GM12891 (cell line): ENCODE data around the gene LILRB4.

Experiments used
- POLR2A ChIP-seq: IDR thresholded peaks from 2 replicates; pipeline ENCODE4 v1.6.1; 2011; ENCODE audit warnings: low read depth, low read length, control low read depth
- POLR2AphosphoS5 ChIP-seq: IDR thresholded peaks from 2 replicates; pipeline ENCODE4 v1.6.1; 2011; ENCODE audit warnings: low read depth, low read length, control low read depth

DNA sequence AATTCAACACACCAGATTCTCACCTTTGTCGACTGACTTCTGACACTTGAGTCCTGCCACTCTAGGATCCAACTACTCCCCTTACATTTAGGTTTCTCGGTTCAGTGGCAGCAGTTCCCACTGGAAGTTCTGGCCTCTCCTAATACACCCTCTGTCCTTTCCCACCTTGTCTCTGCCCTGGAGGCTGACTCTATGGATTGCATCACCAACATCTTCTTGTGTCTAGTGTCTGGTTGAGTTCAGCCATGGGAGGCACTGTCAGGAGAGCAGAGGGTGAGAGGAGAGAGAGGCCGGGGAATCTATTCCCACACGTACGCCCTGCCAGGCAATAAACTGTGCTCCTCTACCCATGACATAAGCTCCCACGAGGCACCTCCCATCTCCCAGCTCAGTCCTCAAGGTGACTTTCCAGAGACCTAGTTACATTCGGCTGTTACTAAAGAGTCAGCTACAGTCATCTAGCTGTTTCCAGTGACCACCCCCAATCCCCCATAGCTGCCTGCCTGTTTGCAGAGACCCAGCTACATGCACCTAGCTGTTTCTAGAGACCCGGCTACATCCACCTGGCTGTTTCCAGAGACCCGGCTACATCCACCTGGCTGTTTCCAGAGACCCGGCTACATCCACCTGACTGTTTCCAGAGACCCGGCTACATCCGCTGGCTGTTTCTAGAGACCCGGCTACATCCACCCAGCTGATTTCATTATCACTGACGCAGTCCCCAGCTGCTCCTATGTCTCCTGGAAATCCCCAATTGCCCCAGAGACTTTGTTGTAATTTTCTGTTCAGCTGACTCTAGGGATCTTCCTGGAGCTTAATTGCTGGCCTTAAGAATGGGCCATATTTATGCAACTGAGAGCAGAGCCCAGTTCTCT is 8.1 kb upstream of the LILRB4 start:
- TF ChIP-seq POLR2A (no peak), POLR2AphosphoS5 (no peak)
